H9 (cell line): ENCODE measurements around the gene ZC3H6. TPM values are rescaled to one million over a fixed set of nuclear protein-coding genes. Genes with fewer than 3 reads are reported as not detected.
"Not testable (repeated sequence)": the region's sequence is repeated elsewhere in the genome, so short reads cannot be mapped to it uniquely, and the experiment has no call there.

Experiments
- DNase-seq: peaks from one replicate; pipeline ENCODE4 v3.0.0-alpha.2; 2017
- H2AFZ ChIP-seq: one replicate; pipeline ENCODE4 v1.6.1; 2013; ENCODE audit warnings: mild to moderate bottlenecking, low read length, control low read depth, moderate library complexity
- H2AK5ac ChIP-seq: 2 replicates; pipeline ENCODE4 v1.6.1; 2013; ENCODE audit warnings: low read length, control low read depth, mixed read lengths; ENCODE audit not compliant: insufficient read length
- H2BK120ac ChIP-seq: one replicate; pipeline ENCODE4 v1.6.1; 2013; ENCODE audit warnings: low read depth, mild to moderate bottlenecking, low read length, control low read depth, inconsistent platforms; ENCODE audit not compliant: poor library complexity, severe bottlenecking
- H2BK12ac ChIP-seq: 2 replicates; pipeline ENCODE4 v1.6.1; 2013; ENCODE audit warnings: low read length, control low read depth, mixed read lengths, low read depth; ENCODE audit not compliant: insufficient read length
- H2BK15ac ChIP-seq: 2 replicates; pipeline ENCODE4 v1.6.1; 2013; ENCODE audit warnings: low read depth, low read length, control low read depth
- H2BK20ac ChIP-seq: one replicate; pipeline ENCODE4 v1.6.1; 2013; ENCODE audit warnings: low read depth, mild to moderate bottlenecking, low read length, control low read depth, inconsistent platforms; ENCODE audit not compliant: poor library complexity, severe bottlenecking
- H2BK5ac ChIP-seq: 2 replicates; pipeline ENCODE4 v1.6.1; 2013; ENCODE audit warnings: low read length, control low read depth, mixed read lengths; ENCODE audit not compliant: insufficient read length
- H3K14ac ChIP-seq: 2 replicates; pipeline ENCODE4 v1.6.1; 2013; ENCODE audit warnings: low read length, control low read depth; ENCODE audit not compliant: insufficient read depth
- H3K18ac ChIP-seq: 2 replicates; pipeline ENCODE4 v1.6.1; 2013; ENCODE audit warnings: low read depth, mild to moderate bottlenecking, mixed read lengths, low read length, control low read depth; ENCODE audit not compliant: insufficient read length
- H3K23ac ChIP-seq: 2 replicates; pipeline ENCODE4 v1.6.1; 2013; ENCODE audit warnings: low read length, control low read depth, mixed read lengths, low read depth; ENCODE audit not compliant: insufficient read length
- H3K23me2 ChIP-seq: 2 replicates; pipeline ENCODE4 v1.6.1; 2013; ENCODE audit warnings: low read depth, mild to moderate bottlenecking, mixed read lengths, low read length, control low read depth; ENCODE audit not compliant: insufficient read length, poor library complexity, severe bottlenecking
- H3K27ac ChIP-seq: 2 replicates; pipeline ENCODE4 v1.5.1; 2013; ENCODE audit warnings: low read length, control low read depth, mixed read lengths, low read depth; ENCODE audit not compliant: insufficient read length
- H3K27me3 ChIP-seq: 2 replicates; pipeline ENCODE4 v1.6.1; 2013; ENCODE audit warnings: low read length, control low read depth, inconsistent platforms; ENCODE audit not compliant: insufficient read depth
- H3K4ac ChIP-seq: 2 replicates; pipeline ENCODE4 v1.6.1; 2013; ENCODE audit warnings: low read depth, mild to moderate bottlenecking, control low read depth, inconsistent platforms, low read length, moderate library complexity
- H3K4me1 ChIP-seq: 2 replicates; pipeline ENCODE4 v1.6.1; 2013; ENCODE audit warnings: low read length, control low read depth, inconsistent platforms; ENCODE audit not compliant: insufficient read depth
- H3K4me2 ChIP-seq: 2 replicates; pipeline ENCODE4 v1.6.1; 2013; ENCODE audit warnings: low read length, control low read depth, mixed read lengths; ENCODE audit not compliant: insufficient read length, insufficient read depth
- H3K56ac ChIP-seq: 2 replicates; pipeline ENCODE4 v1.6.1; 2013; ENCODE audit warnings: low read depth, mild to moderate bottlenecking, mixed read lengths, low read length, control low read depth; ENCODE audit not compliant: insufficient read length
- H3K79me1 ChIP-seq: 2 replicates; pipeline ENCODE4 v1.6.1; 2013; ENCODE audit warnings: low read depth, mild to moderate bottlenecking, moderate library complexity, low read length, control low read depth, inconsistent platforms; ENCODE audit not compliant: insufficient read depth, poor library complexity, severe bottlenecking
- H3K79me2 ChIP-seq: 2 replicates; pipeline ENCODE4 v1.6.1; 2013; ENCODE audit warnings: low read length, control low read depth, inconsistent platforms; ENCODE audit not compliant: insufficient read depth
- H3K9ac ChIP-seq: 2 replicates; pipeline ENCODE4 v1.6.1; 2013; ENCODE audit warnings: low read length, control low read depth, mixed read lengths; ENCODE audit not compliant: insufficient read length; ENCODE audit errors: extremely low read depth
- H3K9me3 ChIP-seq: one replicate; pipeline ENCODE4 v1.6.1; 2013; ENCODE audit warnings: low read depth, low read length, inconsistent platforms; ENCODE audit not compliant: control insufficient read depth
- H3T11ph ChIP-seq: one replicate; pipeline ENCODE4 v1.6.1; 2013; ENCODE audit warnings: mild to moderate bottlenecking, low read length, control low read depth, inconsistent platforms
- H4K20me1 ChIP-seq: one replicate; pipeline ENCODE4 v1.6.1; 2013; ENCODE audit not compliant: control insufficient read depth, insufficient read length, insufficient read depth
- H4K5ac ChIP-seq: 2 replicates; pipeline ENCODE4 v1.6.1; 2013; ENCODE audit warnings: low read depth, mild to moderate bottlenecking, mixed read lengths, low read length, control low read depth; ENCODE audit not compliant: insufficient read length
- H4K8ac ChIP-seq: replicated peaks from 2 replicates; pipeline ENCODE4 v1.6.1; 2013; ENCODE audit warnings: low read length, control low read depth, mixed read lengths, low read depth; ENCODE audit not compliant: insufficient read length
- H4K91ac ChIP-seq: 2 replicates; pipeline ENCODE4 v1.6.1; 2013; ENCODE audit warnings: low read depth, mild to moderate bottlenecking, moderate library complexity, mixed read lengths, low read length, control low read depth; ENCODE audit not compliant: insufficient read length
- H3K27ac Mint-ChIP-seq, 3 experiments: 2 replicates in 2 of 3; 3 replicates in 1 of 3; pipeline ENCODE4 v1.8.0; 2020 to 2021; ENCODE audit warnings: mixed read lengths in 3 of 3, mild to moderate bottlenecking in 1 of 3, moderate library complexity in 1 of 3
- H3K27me3 Mint-ChIP-seq: 2 replicates; pipeline ENCODE4 v1.8.0; 2021; ENCODE audit warnings: low read depth, mild to moderate bottlenecking, moderate library complexity, mixed read lengths
- H3K36me3 Mint-ChIP-seq, 3 experiments: 2 replicates in 2 of 3; 3 replicates in 1 of 3; pipeline ENCODE4 v1.8.0; 2020 to 2021; ENCODE audit warnings: low read depth in 3 of 3, mixed read lengths in 3 of 3; ENCODE audit not compliant: insufficient read depth in 1 of 3
- H3K4me1 Mint-ChIP-seq, 2 experiments: 2 replicates each; pipeline ENCODE4 v1.8.0; 2020; ENCODE audit warnings: mixed read lengths in 2 of 2
- H3K4me3 Mint-ChIP-seq, 2 experiments: 2 replicates in 1 of 2; 3 replicates in 1 of 2; pipeline ENCODE4 v1.8.0; 2020 to 2021; ENCODE audit warnings: mild to moderate bottlenecking in 2 of 2, mixed read lengths in 2 of 2, moderate library complexity in 1 of 2
- H3K9me3 Mint-ChIP-seq, 2 experiments: 2 replicates in 1 of 2; 3 replicates in 1 of 2; pipeline ENCODE4 v1.8.0; 2020; ENCODE audit warnings: mild to moderate bottlenecking in 2 of 2, mixed read lengths in 2 of 2, moderate library complexity in 1 of 2
- WGBS: extraction: QIAGEN DNeasy Blood & Tissue Kit; methylation state at CpG from one replicate; pipeline ENCODE4 v1.1.7; 2013; ENCODE audit warnings: missing lambda C conversion rate, low lambda C conversion rate, mixed read lengths; ENCODE audit not compliant: insufficient read length; ENCODE audit errors: extremely low coverage; 5-methylcytosine and 5-hydroxymethylcytosine counted together
- total RNA-seq: library from RNA; stranded (reverse); gene quantifications from 2 replicates; pipeline ENCODE4 v1.2.1, GENCODE V29; 2021
- TF ChIP-seq, protein P1 (sequence below): fragments of 200-600 bp; sonication (generic); conservative IDR thresholded peaks from 3 replicates; pipeline ENCODE4 v1.8.0; 2021; ENCODE audit warnings: antibody characterized with exemption, mild to moderate bottlenecking

The ZC3H6 gene
- total RNA-seq, 1 experiment from 2014 or later: 3.5 TPM

GRCh38 chr2:112277596-112278220, 2.3 kb downstream of the ZC3H6 start:
- TF ChIP-seq, protein P1, sequence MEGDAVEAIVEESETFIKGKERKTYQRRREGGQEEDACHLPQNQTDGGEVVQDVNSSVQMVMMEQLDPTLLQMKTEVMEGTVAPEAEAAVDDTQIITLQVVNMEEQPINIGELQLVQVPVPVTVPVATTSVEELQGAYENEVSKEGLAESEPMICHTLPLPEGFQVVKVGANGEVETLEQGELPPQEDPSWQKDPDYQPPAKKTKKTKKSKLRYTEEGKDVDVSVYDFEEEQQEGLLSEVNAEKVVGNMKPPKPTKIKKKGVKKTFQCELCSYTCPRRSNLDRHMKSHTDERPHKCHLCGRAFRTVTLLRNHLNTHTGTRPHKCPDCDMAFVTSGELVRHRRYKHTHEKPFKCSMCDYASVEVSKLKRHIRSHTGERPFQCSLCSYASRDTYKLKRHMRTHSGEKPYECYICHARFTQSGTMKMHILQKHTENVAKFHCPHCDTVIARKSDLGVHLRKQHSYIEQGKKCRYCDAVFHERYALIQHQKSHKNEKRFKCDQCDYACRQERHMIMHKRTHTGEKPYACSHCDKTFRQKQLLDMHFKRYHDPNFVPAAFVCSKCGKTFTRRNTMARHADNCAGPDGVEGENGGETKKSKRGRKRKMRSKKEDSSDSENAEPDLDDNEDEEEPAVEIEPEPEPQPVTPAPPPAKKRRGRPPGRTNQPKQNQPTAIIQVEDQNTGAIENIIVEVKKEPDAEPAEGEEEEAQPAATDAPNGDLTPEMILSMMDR: no peak
- H3K4me1 ChIP-seq: no peaks in the 10 kb centered on the region
- no peak overlapping the region for H4K5ac ChIP-seq
- no peaks in the 10 kb centered on the region for H3K79me1 ChIP-seq
- no peaks in the 10 kb centered on the region for H3K27me3 Mint-ChIP-seq
- no peak overlapping the region for H2BK15ac ChIP-seq
- H3K79me2 ChIP-seq: no peaks in the 10 kb centered on the region
- H3K9ac ChIP-seq: no peak overlapping the region
- no peak overlapping the region for H3K23ac ChIP-seq
- no peaks in the 10 kb centered on the region for H4K20me1 ChIP-seq
- peaks cover 11 to 12% of the 10 kb centered on the region in 2 experiments for H3K4me1 Mint-ChIP-seq
- no peak overlapping the region for H3K56ac ChIP-seq
- H2BK20ac ChIP-seq: no peak overlapping the region
- no peaks in the 10 kb centered on the region for H3K27me3 ChIP-seq
- H4K8ac ChIP-seq: no peak overlapping the region
- no peak overlapping the region for H3K27ac Mint-ChIP-seq
- no peak overlapping the region for H3K14ac ChIP-seq
- H3K36me3 Mint-ChIP-seq: no peaks in the 10 kb centered on the region
- no peak overlapping the region for H2BK12ac ChIP-seq
- no peak overlapping the region for H4K91ac ChIP-seq
- no peak overlapping the region for H3K4ac ChIP-seq
- no peak for DNase-seq
- WGBS: 100% methylated on average over 1 of the region's 5 CpGs
- no peak overlapping the region for H3K27ac ChIP-seq
- H3K23me2 ChIP-seq: no peaks in the 10 kb centered on the region
- H3K4me3 Mint-ChIP-seq: peak overlapping the region in 1 of 2 experiments; percentile 82; a peak in 1 of 5 replicates
- H2AFZ ChIP-seq: no peak overlapping the region
- no peak overlapping the region for H3T11ph ChIP-seq
- H3K18ac ChIP-seq: no peak overlapping the region
- no peaks in the 10 kb centered on the region for H3K9me3 ChIP-seq
- no peak overlapping the region for H2AK5ac ChIP-seq
- H2BK120ac ChIP-seq: no peak overlapping the region
- no peak overlapping the region for H2BK5ac ChIP-seq
- no peaks in the 10 kb centered on the region for H3K9me3 Mint-ChIP-seq
- H3K4me2 ChIP-seq: no peak overlapping the region

GRCh38 chr2:112282066-112282465, 6.7 kb downstream of the ZC3H6 start:
- H4K8ac ChIP-seq, H3K56ac ChIP-seq, H2BK20ac ChIP-seq, H3K36me3 Mint-ChIP-seq, H3T11ph ChIP-seq, H2BK12ac ChIP-seq, H3K27ac Mint-ChIP-seq, H3K4me3 Mint-ChIP-seq, H3K27ac ChIP-seq, H2BK5ac ChIP-seq, H3K4me2 ChIP-seq, H3K27me3 ChIP-seq, H3K4me1 ChIP-seq, H3K9me3 ChIP-seq, H2AFZ ChIP-seq, H4K20me1 ChIP-seq, H3K23me2 ChIP-seq, H4K5ac ChIP-seq, H3K9me3 Mint-ChIP-seq, H2BK120ac ChIP-seq, H3K18ac ChIP-seq, H3K27me3 Mint-ChIP-seq, H3K79me2 ChIP-seq, DNase-seq, H3K4me1 Mint-ChIP-seq, H3K14ac ChIP-seq, H3K9ac ChIP-seq, H3K79me1 ChIP-seq, H4K91ac ChIP-seq, H3K23ac ChIP-seq, H3K4ac ChIP-seq, H2BK15ac ChIP-seq, H2AK5ac ChIP-seq: not testable (repeated sequence)
- WGBS: no CpG with 5 or more reads among the region's 4 CpGs
